Measurements from ENCODE around the gene NUDT3.
"Not testable (repeated sequence)": the region's sequence is repeated elsewhere in the genome, so short reads cannot be mapped to it uniquely, and the experiment has no call there.

The NUDT3 gene

GRCh38 chr6:34393191-34393965 is 909 bp upstream of the NUDT3 start:
- no peak for DNase-seq (ENCODE audit: low read depth in 2 of 2)

DNA sequence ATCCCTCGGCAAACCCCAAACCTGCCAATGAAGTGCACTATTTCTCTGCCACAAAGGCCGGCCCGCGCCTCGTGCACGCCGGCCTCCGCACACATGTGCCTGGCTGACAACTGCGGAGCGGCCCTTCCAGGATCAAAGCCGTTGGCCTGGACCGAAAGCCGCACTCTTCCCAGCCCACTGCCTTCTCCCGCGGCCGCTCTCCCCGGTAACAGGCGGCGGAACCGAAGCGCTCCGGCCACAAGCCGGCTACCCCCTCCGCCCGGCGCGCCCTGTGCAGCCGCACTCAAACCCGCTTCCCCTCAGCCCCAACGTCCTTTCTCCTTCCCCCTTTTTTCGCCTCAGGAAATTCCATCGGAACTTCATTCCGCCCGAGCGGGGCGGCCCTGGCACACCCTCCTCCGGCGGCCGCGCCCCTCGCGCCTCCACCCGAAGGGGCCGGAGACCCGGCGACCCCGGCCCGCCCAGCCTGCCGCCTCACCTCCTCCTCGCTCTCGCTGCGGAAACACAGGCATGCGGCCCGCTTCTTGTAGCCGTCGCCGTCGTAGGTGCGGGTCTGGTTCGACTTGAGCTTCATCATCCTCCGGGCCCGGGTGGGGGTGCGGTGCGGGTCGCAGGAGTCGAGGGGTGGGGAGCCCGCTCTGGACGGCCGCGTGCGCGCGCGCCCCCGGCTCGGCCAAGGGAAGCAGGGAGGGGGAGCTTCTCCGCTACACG is 528 bp downstream of the NUDT3 start:
- peak; percentile 42 to 49 for DNase-seq (ENCODE audit: low read depth in 2 of 2)

GRCh38 chr6:34391473-34391785 is 1.0 kb downstream of the NUDT3 start:
- DNase-seq (ENCODE audit: low read depth in 2 of 2): no peak

- DNase-seq (ENCODE audit: low read depth in 2 of 2): no peak
Measured at GRCh38 chr6:34390531-34391472, 1.7 kb downstream of the NUDT3 start.

- DNase-seq (ENCODE audit: low read depth in 2 of 2): no peak
Measured at GRCh38 chr6:34389034-34389433, 3.4 kb downstream of the NUDT3 start.

GRCh38 chr6:34388421-34388820 is 4.0 kb downstream of the NUDT3 start:
- DNase-seq (ENCODE audit: low read depth in 2 of 2): no peak

DNA sequence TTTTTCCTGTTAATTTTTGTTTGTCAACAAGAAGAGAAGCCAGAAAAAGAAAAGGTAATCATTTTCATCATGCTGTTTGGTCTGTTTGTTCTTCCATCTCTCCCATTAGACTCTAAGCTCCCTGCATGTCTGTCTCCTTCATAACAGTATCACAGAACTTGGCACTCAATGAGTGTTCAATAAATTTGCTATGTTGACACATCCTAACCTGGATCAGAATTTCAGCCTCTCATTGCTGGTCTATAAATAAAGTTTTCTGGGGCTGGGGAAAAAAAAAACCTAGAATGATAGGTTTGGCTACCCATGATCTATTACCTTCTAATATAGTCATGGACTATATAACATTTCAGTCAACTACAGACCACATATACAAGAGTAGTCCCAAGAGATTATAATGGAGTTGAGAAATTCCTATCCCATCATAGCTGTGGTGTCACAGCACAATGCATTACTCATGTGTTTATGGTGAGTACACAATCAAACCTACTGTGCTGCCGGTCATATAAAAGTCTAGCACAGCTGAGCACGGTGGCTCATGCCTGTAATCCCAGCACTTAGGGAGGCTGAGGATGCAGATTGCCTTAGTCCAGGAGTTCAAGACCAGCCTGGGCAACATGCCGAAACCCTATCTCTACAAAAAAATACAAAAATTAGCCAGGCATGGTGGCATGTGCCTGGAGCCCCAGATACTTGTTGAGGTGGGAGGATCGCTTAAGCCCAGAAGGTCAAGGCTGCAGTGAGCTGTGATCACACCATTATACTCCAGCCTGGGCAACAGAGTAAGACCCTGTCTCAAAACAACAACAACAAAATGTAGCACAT is 5.9 kb downstream of the NUDT3 start:
- no peak for DNase-seq (ENCODE audit: low read depth in 2 of 2)

DNA sequence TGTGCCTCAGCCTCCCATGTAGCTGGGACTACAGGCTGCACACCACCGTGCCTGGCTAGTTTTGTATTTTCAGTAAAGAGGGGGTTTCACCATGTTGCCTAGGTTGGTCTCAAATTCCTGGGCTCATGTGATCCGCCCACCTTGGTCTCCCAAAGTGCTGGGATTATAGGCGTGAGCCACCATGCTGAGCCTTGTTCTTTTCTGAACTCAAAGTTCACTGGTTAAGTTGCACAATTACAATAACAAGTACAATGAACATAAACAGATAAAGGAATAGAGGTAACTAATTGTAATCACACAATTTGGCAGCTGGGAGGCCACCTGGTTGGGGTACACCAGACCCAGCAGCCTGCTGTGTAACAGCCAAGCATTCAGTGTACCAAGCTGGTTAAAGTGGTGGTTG is 6.7 kb downstream of the NUDT3 start:
- no peak for DNase-seq (ENCODE audit: low read depth in 2 of 2)

- DNase-seq (ENCODE audit: low read depth in 2 of 2): no peak
Measured at GRCh38 chr6:34384321-34385153, 7.9 kb downstream of the NUDT3 start.

- no peak for DNase-seq (ENCODE audit: low read depth in 2 of 2)
Measured at GRCh38 chr6:34383656-34384320, 8.7 kb downstream of the NUDT3 start.

GRCh38 chr6:34383161-34383631 is 9.3 kb downstream of the NUDT3 start:
- DNase-seq (ENCODE audit: low read depth in 2 of 2): no peak

DNA sequence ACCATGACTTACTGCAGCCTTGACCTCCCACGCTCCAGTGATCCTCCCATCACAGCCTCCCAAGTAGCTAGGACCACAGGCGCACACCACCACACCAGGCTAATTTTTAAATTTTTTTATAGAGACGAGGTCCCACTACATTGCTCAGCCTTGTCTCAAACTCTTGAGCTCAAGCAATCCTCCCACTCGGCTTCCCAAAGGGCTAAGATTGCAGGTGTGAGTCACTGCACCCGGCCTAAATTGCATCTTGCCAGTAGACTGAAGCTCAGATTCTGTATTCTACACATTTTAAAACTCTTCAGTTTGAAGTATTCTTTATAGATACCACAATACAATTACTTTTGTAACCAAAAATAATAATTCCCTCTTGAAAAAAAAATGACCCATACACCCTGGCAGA is 11.4 kb downstream of the NUDT3 start:
- no peak for DNase-seq (ENCODE audit: low read depth in 2 of 2)

DNA sequence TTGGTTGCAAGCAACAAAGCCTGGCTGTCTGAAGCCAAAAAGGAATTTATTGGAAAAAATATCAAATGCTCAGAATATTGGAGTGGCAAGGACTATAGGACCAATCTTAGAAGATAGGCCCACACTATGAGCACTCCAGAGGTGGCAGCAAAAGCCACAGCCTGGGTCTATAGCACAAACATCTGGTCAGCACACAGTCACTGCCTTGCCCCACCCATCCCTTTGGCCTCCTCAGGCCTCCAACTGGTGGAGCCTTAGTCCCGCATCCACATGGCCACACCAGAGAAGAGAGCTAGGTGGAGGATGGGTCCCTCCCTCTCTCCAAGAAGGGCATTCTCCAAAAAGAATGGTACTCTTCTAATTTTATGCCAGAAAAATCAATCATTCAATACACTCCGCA is 14.0 kb downstream of the NUDT3 start:
- DNase-seq (ENCODE audit: low read depth in 2 of 2): no peak

DNA sequence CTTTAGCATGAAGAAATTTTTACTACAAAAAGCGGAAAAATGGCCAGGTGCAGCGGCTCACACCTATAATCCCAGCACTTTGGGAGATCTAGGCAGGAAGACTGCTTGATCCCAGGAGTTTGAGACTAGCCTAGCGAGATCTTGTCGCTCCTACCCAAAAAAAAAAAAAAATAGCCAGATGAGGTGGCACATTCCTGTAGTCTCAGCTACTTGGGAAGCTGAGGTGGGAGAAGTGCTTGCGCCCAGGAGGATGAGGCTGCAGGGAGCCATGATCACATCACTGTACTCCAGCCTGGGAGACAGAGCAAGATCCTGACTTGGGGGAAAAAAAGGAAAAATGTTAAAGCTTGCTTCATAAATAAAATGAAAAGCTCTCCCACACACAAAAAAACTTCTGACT is 14.5 kb downstream of the NUDT3 start:
- no peak for DNase-seq (ENCODE audit: low read depth in 2 of 2)

- DNase-seq (ENCODE audit: low read depth in 2 of 2): not testable (repeated sequence)
Measured at GRCh38 chr6:34377571-34377970, 14.9 kb downstream of the NUDT3 start.

- no peak for DNase-seq (ENCODE audit: low read depth in 2 of 2)
Measured at GRCh38 chr6:34375833-34376232, 16.6 kb downstream of the NUDT3 start.

DNA sequence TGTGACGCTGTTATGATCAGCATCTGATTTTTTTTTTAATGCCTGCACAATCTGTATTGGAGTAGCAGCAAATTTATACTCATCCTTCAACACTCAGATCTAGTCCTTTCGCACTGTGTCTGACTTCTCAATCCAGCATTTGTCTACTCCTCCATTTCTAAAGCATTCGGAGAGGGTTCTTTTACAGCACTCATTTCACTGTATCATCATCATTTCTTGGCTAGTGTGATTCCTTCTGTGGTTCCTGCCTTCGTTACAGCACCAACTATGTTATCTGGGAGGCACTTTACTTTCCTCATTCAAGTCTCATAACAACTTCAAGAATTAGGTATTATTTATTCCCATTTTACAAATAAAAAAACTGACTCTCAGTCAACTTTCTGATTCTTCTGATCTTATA is 18.0 kb downstream of the NUDT3 start:
- DNase-seq (ENCODE audit: low read depth in 2 of 2): no peak

GRCh38 chr6:34374069-34374468 is 18.4 kb downstream of the NUDT3 start:
- no peak for DNase-seq (ENCODE audit: low read depth in 2 of 2)

GRCh38 chr6:34373511-34373910 is 19.0 kb downstream of the NUDT3 start:
- DNase-seq (ENCODE audit: low read depth in 2 of 2): no peak

DNA sequence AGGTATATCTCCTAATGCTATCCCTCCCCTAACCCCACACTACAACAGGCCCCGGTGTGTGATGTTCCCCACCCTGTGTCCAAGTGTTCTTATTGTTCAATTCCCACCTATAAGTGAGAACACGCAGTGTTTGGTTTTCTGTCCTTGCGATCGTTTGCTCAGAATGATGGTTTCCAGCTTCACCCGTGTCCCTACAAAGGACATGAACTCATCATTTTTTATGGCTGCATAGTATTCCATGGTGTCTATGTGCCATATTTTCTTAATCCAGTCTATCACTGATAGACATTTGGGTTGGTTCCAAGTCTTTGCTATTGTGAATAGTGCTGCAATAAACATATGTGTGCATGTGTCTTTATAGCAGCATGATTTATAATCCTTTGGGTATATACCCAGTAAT is 20.6 kb downstream of the NUDT3 start:
- not testable (repeated sequence) for DNase-seq (ENCODE audit: low read depth in 2 of 2)

All from stimulated activated CD8-positive, alpha-beta memory T cell treated with anti-CD3 and anti-CD28 coated beads, Interleukin-2, amount 100 ng/mL, for 48 hours (primary cell).